DMS79 treated with DMSO at 0.1 percent for 48 hours (cell line): ENCODE data around the gene LIFR.

ENCODE experiments used
- DNase-seq: peaks from one replicate; lab custom pipeline; 2025; lab: John Stamatoyannopoulos, UW

The LIFR gene

DNA sequence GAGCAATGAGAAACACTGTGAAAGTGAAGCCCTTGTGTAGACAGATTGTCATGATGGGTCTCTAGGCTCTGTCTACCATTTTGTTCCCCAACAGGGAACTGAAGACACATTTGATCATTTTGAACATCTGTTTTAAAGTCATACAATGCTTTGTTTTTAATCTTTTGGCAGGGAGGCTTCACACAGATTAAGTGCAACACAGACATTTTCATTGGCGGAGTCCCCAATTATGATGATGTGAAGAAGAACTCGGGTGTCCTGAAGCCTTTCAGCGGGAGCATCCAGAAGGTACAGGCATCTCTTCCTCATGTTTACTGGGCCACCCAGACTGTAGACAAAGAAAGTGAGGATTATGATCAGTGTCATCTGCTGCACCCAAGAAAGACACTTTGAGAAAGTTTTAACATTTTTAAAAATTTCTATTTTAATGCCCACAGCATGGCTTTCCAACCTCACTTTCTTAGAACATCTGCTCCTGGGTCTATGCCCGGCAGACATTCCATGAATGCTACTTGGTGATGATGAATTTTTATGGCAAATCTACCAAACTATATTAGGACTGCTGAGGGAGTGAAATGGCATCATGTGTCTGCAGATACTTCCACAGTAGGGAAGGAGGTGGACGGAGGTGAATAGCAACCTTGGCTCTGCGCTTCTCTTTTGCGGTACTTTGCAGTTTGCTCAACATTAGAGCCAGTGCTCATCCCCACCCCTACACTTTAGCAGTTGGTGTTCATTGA lies 121.3 kb downstream of the LIFR start:
- no peak for DNase-seq

DNA sequence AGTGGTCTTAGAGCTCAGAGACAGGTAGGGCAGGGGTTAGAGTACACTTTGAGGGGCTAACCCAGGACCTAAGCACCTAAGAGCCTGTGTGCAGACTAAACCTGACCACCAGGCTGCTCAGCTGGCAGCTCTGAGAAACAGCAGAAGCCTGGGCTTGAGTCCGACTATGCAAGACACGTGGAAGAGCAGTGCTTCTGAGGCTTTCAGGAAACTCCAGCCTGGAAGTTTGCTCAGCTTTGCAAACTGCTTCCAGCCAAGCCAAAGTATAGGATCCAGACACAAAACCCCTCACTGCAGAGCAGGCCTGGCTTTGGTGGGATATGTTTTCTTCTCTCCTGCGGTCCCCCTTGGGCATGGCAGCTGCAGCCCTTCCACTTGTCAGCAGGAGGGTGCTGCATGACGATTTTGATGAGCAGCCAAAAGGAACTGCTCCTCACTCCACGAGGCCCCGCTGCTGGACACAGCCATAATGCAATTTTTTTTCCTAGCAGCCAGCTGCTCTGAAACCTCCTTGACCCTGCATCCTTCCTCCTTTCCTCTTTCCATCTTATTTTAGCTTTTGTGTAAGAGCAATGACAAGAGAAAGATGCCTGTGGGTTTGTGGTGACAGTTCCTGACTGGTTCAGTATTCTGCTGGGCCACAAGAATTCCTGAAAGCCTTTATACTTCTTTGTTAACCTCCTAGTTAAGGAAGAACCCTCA lies 123.1 kb downstream of the LIFR start:
- DNase-seq = no peak

DNA sequence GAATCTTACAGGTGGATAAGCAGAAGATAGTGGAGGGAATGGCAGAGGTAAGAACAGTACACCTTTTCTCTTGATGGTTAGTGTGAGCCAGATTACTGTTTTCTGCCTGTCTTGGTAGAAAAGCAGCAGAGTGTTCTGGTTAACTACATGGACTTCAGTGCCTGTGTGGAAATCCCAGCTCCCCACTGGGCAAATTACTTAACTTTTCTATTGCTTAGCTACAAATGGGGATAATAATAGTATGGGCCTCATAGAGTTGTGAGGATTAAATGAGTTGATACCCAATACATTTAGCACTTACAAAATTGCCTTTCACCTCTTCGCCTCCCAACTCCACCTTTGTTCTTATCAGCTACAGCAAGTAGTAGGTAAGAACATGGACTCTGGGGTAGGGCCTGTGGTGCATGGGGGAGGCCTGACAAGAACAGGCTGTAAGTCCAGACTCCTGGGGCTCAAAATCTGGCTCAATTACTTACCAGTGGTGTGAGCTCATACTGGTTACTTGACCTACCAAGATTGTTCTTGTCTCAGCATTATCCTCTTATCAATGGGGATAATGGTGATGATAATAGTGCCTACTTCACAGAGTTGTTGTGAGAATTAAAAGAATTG lies 125.1 kb downstream of the LIFR start:
- DNase-seq = no peak

DNA sequence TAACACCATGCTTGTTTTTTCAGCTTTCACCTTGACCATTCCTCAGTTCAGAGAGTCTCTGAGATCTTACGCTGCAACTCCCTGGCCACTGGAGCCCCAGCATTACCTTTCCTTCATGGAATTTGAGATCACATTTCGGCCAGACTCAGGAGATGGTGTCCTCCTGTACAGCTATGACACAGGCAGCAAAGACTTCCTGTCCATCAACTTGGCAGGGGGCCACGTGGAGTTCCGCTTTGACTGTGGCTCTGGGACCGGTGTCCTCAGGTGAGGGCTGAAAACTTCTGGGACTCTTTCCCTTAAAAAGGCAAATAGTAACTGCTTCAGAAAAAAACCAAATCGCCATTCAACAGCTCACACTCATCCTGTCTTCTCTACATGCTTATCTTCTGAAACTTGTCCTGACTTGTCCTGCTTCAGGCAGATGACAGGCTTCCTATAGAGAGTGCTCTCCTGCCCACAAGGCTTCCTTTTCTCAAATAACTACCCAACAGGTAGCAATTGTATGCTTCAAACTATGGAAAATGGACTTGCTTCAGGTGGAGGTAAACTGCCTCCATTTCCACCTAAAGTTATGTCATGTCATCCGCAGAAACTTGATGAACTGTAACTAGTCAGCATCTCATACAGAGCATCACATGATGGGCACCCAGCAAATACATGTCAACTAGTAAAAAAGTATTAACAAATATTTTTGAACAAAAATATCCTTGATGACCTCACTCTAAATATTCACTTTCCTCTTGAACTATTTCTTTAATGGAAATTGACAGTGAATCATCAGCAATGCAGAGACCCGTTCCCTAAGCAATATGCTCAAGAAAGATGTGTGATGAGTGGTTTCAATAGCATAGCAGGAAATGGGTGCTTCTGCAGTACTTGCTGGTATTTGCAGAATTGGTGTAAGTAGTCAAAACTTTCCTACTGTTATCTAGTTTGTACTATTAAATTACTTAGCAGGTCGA lies 129.2 kb downstream of the LIFR start:
- DNase-seq = no peak

DNA sequence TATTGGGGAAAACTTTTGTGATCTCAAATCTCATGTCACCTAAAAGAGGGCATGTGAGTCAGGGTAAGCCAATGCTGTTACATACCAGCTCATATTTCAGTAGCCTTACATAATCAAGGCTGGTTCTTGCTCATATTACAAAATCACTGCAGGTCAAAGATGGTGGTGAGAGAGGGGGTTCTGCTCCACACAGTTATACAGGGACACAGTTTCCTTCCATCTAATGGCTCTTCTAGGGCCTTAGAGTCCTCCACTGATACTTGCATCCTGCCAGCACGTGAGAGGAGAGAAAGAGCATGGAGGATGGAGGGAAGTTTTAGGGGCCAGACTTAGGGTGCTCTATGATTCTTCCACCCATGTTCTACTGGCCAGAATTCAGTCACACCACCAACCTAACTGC lies 130.0 kb downstream of the LIFR start:
- DNase-seq = no peak
